MV-4-11 (cell line): ENCODE data around the gene SERINC1.

Experiments
- DNase-seq: peaks from one replicate; lab custom pipeline; 2025; lab: John Stamatoyannopoulos, UW

Gene SERINC1

DNA sequence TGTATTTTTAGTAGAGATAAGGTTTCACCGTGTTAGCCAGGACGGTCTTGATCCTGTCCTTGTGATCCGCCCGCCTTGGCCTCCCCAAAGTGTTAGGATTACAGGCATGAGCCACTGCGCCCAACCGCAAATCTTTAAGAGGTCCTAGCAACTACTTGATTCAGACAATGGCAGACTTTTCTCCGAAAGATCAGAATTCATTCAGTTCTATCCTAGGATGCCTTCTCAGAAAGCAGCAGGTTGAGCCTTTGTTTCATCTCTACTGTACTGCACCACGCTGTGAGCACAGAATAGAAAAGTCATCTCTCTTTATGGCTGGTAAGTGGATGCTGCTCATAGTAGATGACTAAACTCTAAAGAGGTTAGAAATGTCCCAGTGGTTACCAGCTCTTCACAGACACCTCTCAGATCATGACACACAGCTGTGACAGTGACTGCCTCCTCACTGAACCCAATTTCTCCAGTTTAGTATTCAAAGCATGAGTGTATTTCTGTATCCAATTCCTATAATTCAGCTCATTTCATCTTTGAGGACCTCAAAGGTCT lies 78.2 kb downstream of the SERINC1 start:
- no peak for DNase-seq
